H9 (cell line): Measurements from ENCODE around the gene POU1F1. TPM values are rescaled to one million over a fixed set of nuclear protein-coding genes. Genes with fewer than 3 reads are reported as not detected.

Source experiments
- DNase-seq: peaks from one replicate; pipeline ENCODE4 v3.0.0-alpha.2; 2017
- H2AFZ ChIP-seq: one replicate; pipeline ENCODE4 v1.6.1; 2013; ENCODE audit warnings: mild to moderate bottlenecking, low read length, control low read depth, moderate library complexity
- H2AK5ac ChIP-seq: 2 replicates; pipeline ENCODE4 v1.6.1; 2013; ENCODE audit warnings: low read length, control low read depth, mixed read lengths; ENCODE audit not compliant: insufficient read length
- H2BK120ac ChIP-seq: one replicate; pipeline ENCODE4 v1.6.1; 2013; ENCODE audit warnings: low read depth, mild to moderate bottlenecking, low read length, control low read depth, inconsistent platforms; ENCODE audit not compliant: poor library complexity, severe bottlenecking
- H2BK12ac ChIP-seq: 2 replicates; pipeline ENCODE4 v1.6.1; 2013; ENCODE audit warnings: low read length, control low read depth, mixed read lengths, low read depth; ENCODE audit not compliant: insufficient read length
- H2BK15ac ChIP-seq: 2 replicates; pipeline ENCODE4 v1.6.1; 2013; ENCODE audit warnings: low read depth, low read length, control low read depth
- H2BK20ac ChIP-seq: one replicate; pipeline ENCODE4 v1.6.1; 2013; ENCODE audit warnings: low read depth, mild to moderate bottlenecking, low read length, control low read depth, inconsistent platforms; ENCODE audit not compliant: poor library complexity, severe bottlenecking
- H2BK5ac ChIP-seq: 2 replicates; pipeline ENCODE4 v1.6.1; 2013; ENCODE audit warnings: low read length, control low read depth, mixed read lengths; ENCODE audit not compliant: insufficient read length
- H3K14ac ChIP-seq: 2 replicates; pipeline ENCODE4 v1.6.1; 2013; ENCODE audit warnings: low read length, control low read depth; ENCODE audit not compliant: insufficient read depth
- H3K18ac ChIP-seq: 2 replicates; pipeline ENCODE4 v1.6.1; 2013; ENCODE audit warnings: low read depth, mild to moderate bottlenecking, mixed read lengths, low read length, control low read depth; ENCODE audit not compliant: insufficient read length
- H3K23ac ChIP-seq: 2 replicates; pipeline ENCODE4 v1.6.1; 2013; ENCODE audit warnings: low read length, control low read depth, mixed read lengths, low read depth; ENCODE audit not compliant: insufficient read length
- H3K23me2 ChIP-seq: 2 replicates; pipeline ENCODE4 v1.6.1; 2013; ENCODE audit warnings: low read depth, mild to moderate bottlenecking, mixed read lengths, low read length, control low read depth; ENCODE audit not compliant: insufficient read length, poor library complexity, severe bottlenecking
- H3K27ac ChIP-seq: 2 replicates; pipeline ENCODE4 v1.5.1; 2013; ENCODE audit warnings: low read length, control low read depth, mixed read lengths, low read depth; ENCODE audit not compliant: insufficient read length
- H3K27me3 ChIP-seq: 2 replicates; pipeline ENCODE4 v1.6.1; 2013; ENCODE audit warnings: low read length, control low read depth, inconsistent platforms; ENCODE audit not compliant: insufficient read depth
- H3K4ac ChIP-seq: 2 replicates; pipeline ENCODE4 v1.6.1; 2013; ENCODE audit warnings: low read depth, mild to moderate bottlenecking, control low read depth, inconsistent platforms, low read length, moderate library complexity
- H3K4me1 ChIP-seq: 2 replicates; pipeline ENCODE4 v1.6.1; 2013; ENCODE audit warnings: low read length, control low read depth, inconsistent platforms; ENCODE audit not compliant: insufficient read depth
- H3K4me2 ChIP-seq: 2 replicates; pipeline ENCODE4 v1.6.1; 2013; ENCODE audit warnings: low read length, control low read depth, mixed read lengths; ENCODE audit not compliant: insufficient read length, insufficient read depth
- H3K56ac ChIP-seq: 2 replicates; pipeline ENCODE4 v1.6.1; 2013; ENCODE audit warnings: low read depth, mild to moderate bottlenecking, mixed read lengths, low read length, control low read depth; ENCODE audit not compliant: insufficient read length
- H3K79me1 ChIP-seq: 2 replicates; pipeline ENCODE4 v1.6.1; 2013; ENCODE audit warnings: low read depth, mild to moderate bottlenecking, moderate library complexity, low read length, control low read depth, inconsistent platforms; ENCODE audit not compliant: insufficient read depth, poor library complexity, severe bottlenecking
- H3K79me2 ChIP-seq: 2 replicates; pipeline ENCODE4 v1.6.1; 2013; ENCODE audit warnings: low read length, control low read depth, inconsistent platforms; ENCODE audit not compliant: insufficient read depth
- H3K9ac ChIP-seq: 2 replicates; pipeline ENCODE4 v1.6.1; 2013; ENCODE audit warnings: low read length, control low read depth, mixed read lengths; ENCODE audit not compliant: insufficient read length; ENCODE audit errors: extremely low read depth
- H3K9me3 ChIP-seq: one replicate; pipeline ENCODE4 v1.6.1; 2013; ENCODE audit warnings: low read depth, low read length, inconsistent platforms; ENCODE audit not compliant: control insufficient read depth
- H3T11ph ChIP-seq: one replicate; pipeline ENCODE4 v1.6.1; 2013; ENCODE audit warnings: mild to moderate bottlenecking, low read length, control low read depth, inconsistent platforms
- H4K20me1 ChIP-seq: one replicate; pipeline ENCODE4 v1.6.1; 2013; ENCODE audit not compliant: control insufficient read depth, insufficient read length, insufficient read depth
- H4K5ac ChIP-seq: 2 replicates; pipeline ENCODE4 v1.6.1; 2013; ENCODE audit warnings: low read depth, mild to moderate bottlenecking, mixed read lengths, low read length, control low read depth; ENCODE audit not compliant: insufficient read length
- H4K8ac ChIP-seq: replicated peaks from 2 replicates; pipeline ENCODE4 v1.6.1; 2013; ENCODE audit warnings: low read length, control low read depth, mixed read lengths, low read depth; ENCODE audit not compliant: insufficient read length
- H4K91ac ChIP-seq: 2 replicates; pipeline ENCODE4 v1.6.1; 2013; ENCODE audit warnings: low read depth, mild to moderate bottlenecking, moderate library complexity, mixed read lengths, low read length, control low read depth; ENCODE audit not compliant: insufficient read length
- H3K27ac Mint-ChIP-seq, 3 experiments: 2 replicates in 2 of 3; 3 replicates in 1 of 3; pipeline ENCODE4 v1.8.0; 2020 to 2021; ENCODE audit warnings: mixed read lengths in 3 of 3, mild to moderate bottlenecking in 1 of 3, moderate library complexity in 1 of 3
- H3K27me3 Mint-ChIP-seq: 2 replicates; pipeline ENCODE4 v1.8.0; 2021; ENCODE audit warnings: low read depth, mild to moderate bottlenecking, moderate library complexity, mixed read lengths
- H3K36me3 Mint-ChIP-seq, 3 experiments: 2 replicates in 2 of 3; 3 replicates in 1 of 3; pipeline ENCODE4 v1.8.0; 2020 to 2021; ENCODE audit warnings: low read depth in 3 of 3, mixed read lengths in 3 of 3; ENCODE audit not compliant: insufficient read depth in 1 of 3
- H3K4me1 Mint-ChIP-seq, 2 experiments: 2 replicates each; pipeline ENCODE4 v1.8.0; 2020; ENCODE audit warnings: mixed read lengths in 2 of 2
- H3K4me3 Mint-ChIP-seq, 2 experiments: 2 replicates in 1 of 2; 3 replicates in 1 of 2; pipeline ENCODE4 v1.8.0; 2020 to 2021; ENCODE audit warnings: mild to moderate bottlenecking in 2 of 2, mixed read lengths in 2 of 2, moderate library complexity in 1 of 2
- H3K9me3 Mint-ChIP-seq, 2 experiments: 2 replicates in 1 of 2; 3 replicates in 1 of 2; pipeline ENCODE4 v1.8.0; 2020; ENCODE audit warnings: mild to moderate bottlenecking in 2 of 2, mixed read lengths in 2 of 2, moderate library complexity in 1 of 2
- WGBS: extraction: QIAGEN DNeasy Blood & Tissue Kit; methylation state at CpG from one replicate; pipeline ENCODE4 v1.1.7; 2013; ENCODE audit warnings: missing lambda C conversion rate, low lambda C conversion rate, mixed read lengths; ENCODE audit not compliant: insufficient read length; ENCODE audit errors: extremely low coverage; 5-methylcytosine and 5-hydroxymethylcytosine counted together
- long read RNA-seq: library from polyadenylated mRNA; unstranded; transcript quantifications from one replicate; pipeline ENCODE4 v2.0.0, GENCODE V29; 2020
- total RNA-seq: library from RNA; stranded (reverse); gene quantifications from 2 replicates; pipeline ENCODE4 v1.2.1, GENCODE V29; 2021
- TF ChIP-seq, protein P1 (sequence below): fragments of 200-600 bp; sonication (generic); conservative IDR thresholded peaks from 3 replicates; pipeline ENCODE4 v1.8.0; 2021; ENCODE audit warnings: antibody characterized with exemption, mild to moderate bottlenecking

POU1F1 gene
- total RNA-seq = not detected in 2 replicates
- long read RNA-seq = 0 reads

- H3K23me2 ChIP-seq = no peaks in the 10 kb centered on the region
- H3K36me3 Mint-ChIP-seq = no peaks in the 10 kb centered on the region
- H3T11ph ChIP-seq = no peak within 1 kb of the TSS
- H2BK5ac ChIP-seq = no peak within 1 kb of the TSS
- H3K14ac ChIP-seq = no peak within 1 kb of the TSS
- no peak within 1 kb of the TSS for H2BK15ac ChIP-seq
- TF ChIP-seq, protein P1, sequence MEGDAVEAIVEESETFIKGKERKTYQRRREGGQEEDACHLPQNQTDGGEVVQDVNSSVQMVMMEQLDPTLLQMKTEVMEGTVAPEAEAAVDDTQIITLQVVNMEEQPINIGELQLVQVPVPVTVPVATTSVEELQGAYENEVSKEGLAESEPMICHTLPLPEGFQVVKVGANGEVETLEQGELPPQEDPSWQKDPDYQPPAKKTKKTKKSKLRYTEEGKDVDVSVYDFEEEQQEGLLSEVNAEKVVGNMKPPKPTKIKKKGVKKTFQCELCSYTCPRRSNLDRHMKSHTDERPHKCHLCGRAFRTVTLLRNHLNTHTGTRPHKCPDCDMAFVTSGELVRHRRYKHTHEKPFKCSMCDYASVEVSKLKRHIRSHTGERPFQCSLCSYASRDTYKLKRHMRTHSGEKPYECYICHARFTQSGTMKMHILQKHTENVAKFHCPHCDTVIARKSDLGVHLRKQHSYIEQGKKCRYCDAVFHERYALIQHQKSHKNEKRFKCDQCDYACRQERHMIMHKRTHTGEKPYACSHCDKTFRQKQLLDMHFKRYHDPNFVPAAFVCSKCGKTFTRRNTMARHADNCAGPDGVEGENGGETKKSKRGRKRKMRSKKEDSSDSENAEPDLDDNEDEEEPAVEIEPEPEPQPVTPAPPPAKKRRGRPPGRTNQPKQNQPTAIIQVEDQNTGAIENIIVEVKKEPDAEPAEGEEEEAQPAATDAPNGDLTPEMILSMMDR = no peak
- no peaks in the 10 kb centered on the region for H3K4me1 ChIP-seq
- no peaks in the 10 kb centered on the region for H3K79me1 ChIP-seq
- H3K27ac Mint-ChIP-seq = no peak within 1 kb of the TSS
- H3K4ac ChIP-seq = no peak within 1 kb of the TSS
- H3K4me1 Mint-ChIP-seq = no peaks in the 10 kb centered on the region
- no peaks in the 10 kb centered on the region for H3K27me3 Mint-ChIP-seq
- no peaks in the 10 kb centered on the region for H3K9me3 ChIP-seq
- no peak within 1 kb of the TSS for H2BK120ac ChIP-seq
- no peak within 1 kb of the TSS for H2BK12ac ChIP-seq
- H3K4me2 ChIP-seq = no peak within 1 kb of the TSS
- no peak within 1 kb of the TSS for H3K9ac ChIP-seq
- H3K23ac ChIP-seq = no peak within 1 kb of the TSS
- H2AK5ac ChIP-seq = no peak within 1 kb of the TSS
- no peak within 1 kb of the TSS for H3K56ac ChIP-seq
- no peak within 1 kb of the TSS for H4K5ac ChIP-seq
- no peaks in the 10 kb centered on the region for H4K20me1 ChIP-seq
- no peak within 1 kb of the TSS for H2AFZ ChIP-seq
- H3K27ac ChIP-seq = no peak within 1 kb of the TSS
- H2BK20ac ChIP-seq = no peak within 1 kb of the TSS
- H3K27me3 ChIP-seq = no peaks in the 10 kb centered on the region
- no peaks in the 10 kb centered on the region for H3K9me3 Mint-ChIP-seq
- H3K79me2 ChIP-seq = no peaks in the 10 kb centered on the region
- H4K8ac ChIP-seq = no peak within 1 kb of the TSS
- DNase-seq = no peak
- H3K18ac ChIP-seq = no peak within 1 kb of the TSS
- no peak within 1 kb of the TSS for H3K4me3 Mint-ChIP-seq
- no CpG with 5 or more reads among the region's 6 CpGs for WGBS
- H4K91ac ChIP-seq = no peak within 1 kb of the TSS
Measured at GRCh38 chr3:87276484-87276883, at the start of gene POU1F1. POU1F1 (minus strand) TSS chr3:87276584; CDS start chr3:87276462, 122 bp downstream.
